HepG2 (cell line): ENCODE measurements around the gene GPX2. TPM values are rescaled to one million over a fixed set of nuclear protein-coding genes. Genes with fewer than 3 reads are reported as not detected.
A peak's percentile ranks its signal among the peaks of the same experiment; 100 is the strongest.

Experiments used
- EP300 ChIP-seq, 3 experiments: sonication (generic) in 1 of 3; formaldehyde crosslinking in 1 of 3; IDR thresholded peaks; 2 replicates each; pipeline versions ENCODE4 v1.5.1 to v1.6.1; 2011 to 2020; ENCODE audit warnings: low read depth in 2 of 3, low read length in 2 of 3, borderline replicate concordance in 1 of 3, improper control_type of control experiment in 1 of 3, mild to moderate bottlenecking in 1 of 3, missing genetic modification reagents in 1 of 3, moderate library complexity in 1 of 3
- FOXA1 ChIP-seq, 2 experiments: fragments of 450-650 bp in 1 of 2; sonication (generic) in 1 of 2; formaldehyde crosslinking in 1 of 2; IDR thresholded peaks; 2 replicates each; pipeline versions ENCODE4 v1.4.0 to v1.6.1; 2016 to 2020; ENCODE audit warnings: missing genetic modification reagents in 1 of 2
- FOXA3 ChIP-seq: IDR thresholded peaks from 2 replicates; pipeline ENCODE4 v1.6.1; 2016; ENCODE audit warnings: missing genetic modification reagents, missing compliant biosample characterization
- KLF12 ChIP-seq: sonication (generic); formaldehyde crosslinking; IDR thresholded peaks from 2 replicates; pipeline ENCODE4 v1.4.0; 2020; ENCODE audit warnings: missing genetic modification reagents, borderline replicate concordance
- MED1 ChIP-seq: sonication (generic); formaldehyde crosslinking; IDR thresholded peaks from 2 replicates; pipeline ENCODE4 v1.4.0; 2020; ENCODE audit warnings: missing genetic modification reagents
- MTA1 ChIP-seq: sonication (generic); formaldehyde crosslinking; IDR thresholded peaks from 2 replicates; pipeline ENCODE4 v1.4.0; 2020; ENCODE audit warnings: missing genetic modification reagents, mild to moderate bottlenecking, borderline replicate concordance
- RFX1 ChIP-seq: fragments of 450-650 bp; IDR thresholded peaks from 2 replicates; pipeline ENCODE4 v1.6.1; 2017
- SALL1 ChIP-seq: sonication (generic); formaldehyde crosslinking; IDR thresholded peaks from 2 replicates; pipeline ENCODE4 v1.8.0; 2022; ENCODE audit warnings: mild to moderate bottlenecking, missing genetic modification reagents
- ZFX ChIP-seq: sonication (generic); formaldehyde crosslinking; IDR thresholded peaks from 2 replicates; pipeline ENCODE4 v1.4.0; 2020; ENCODE audit warnings: mild to moderate bottlenecking, low read depth, missing genetic modification reagents, moderate library complexity
- ZNF878 ChIP-seq: sonication (generic); formaldehyde crosslinking; IDR thresholded peaks from 2 replicates; pipeline ENCODE4 v1.8.1; 2023; ENCODE audit warnings: mild to moderate bottlenecking, missing genetic modification reagents, moderate library complexity
- polyA plus RNA-seq, 8 experiments: library from polyadenylated mRNA; depleted of rRNA in 3 of 8; stranded (reverse) in 7 of 8; unstranded in 1 of 8; fragments of >200 nt; fragmentation: Illumina TruSeq in 4 of 8; extraction: Trizol in 4 of 8; gene quantifications; 2 replicates each; pipeline versions ENCODE4 v1.2.1 to v1.2.3, GENCODE V29; 2011 to 2016; ENCODE audit warnings: low read depth in 4 of 8, missing spikeins in 1 of 8, mixed read lengths in 1 of 8; ENCODE audit not compliant: insufficient read depth in 1 of 8
- total RNA-seq, 5 experiments: library from RNA; depleted of rRNA; stranded (reverse); fragments of >200 nt; fragmentation: Illumina TruSeq; extraction: Trizol; gene quantifications; 2 replicates each; pipeline ENCODE4 v1.2.3, GENCODE V29; 2016; ENCODE audit warnings: low read depth in 1 of 5
- TF ChIP-seq, protein P1 (sequence below): IDR thresholded peaks from 2 replicates; pipeline ENCODE4 v1.6.1; 2012; ENCODE audit warnings: inconsistent platforms
- TF ChIP-seq, protein P2 (sequence below): sonication (generic); formaldehyde crosslinking; IDR thresholded peaks from 2 replicates; pipeline ENCODE4 v1.4.0; 2020; ENCODE audit warnings: missing genetic modification reagents

The GPX2 gene
- total and polyA plus RNA-seq, 2 of the 13 experiments (the other 11 are each of a cell fraction or from before 2014, with no cell fraction given): 526 to 674 TPM

DNA sequence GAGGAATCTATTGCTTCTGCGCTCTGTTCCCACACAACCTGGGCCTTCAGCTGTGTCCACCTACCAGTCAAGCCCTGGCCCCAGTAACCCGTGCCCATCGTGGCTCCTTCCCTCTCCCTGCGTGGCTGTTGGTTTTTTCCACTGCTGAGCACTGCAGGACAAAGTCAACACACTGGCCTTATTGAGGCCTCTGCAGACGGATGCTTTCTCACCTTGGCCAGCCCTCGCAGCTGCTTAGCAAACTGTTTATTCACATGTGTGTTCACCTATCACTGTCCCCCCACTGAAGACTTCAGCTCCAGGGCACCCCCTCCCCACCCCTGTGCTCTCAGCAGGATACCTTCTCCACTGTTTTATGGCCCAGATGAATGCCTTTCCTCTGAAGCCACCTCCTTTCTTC lies 12.8 kb upstream of the GPX2 start (continued):
- TF ChIP-seq FOXA3 (CRISPR knock-in tag) (peak; percentile 41; the same call in 1 of the 2 replicates), FOXA1 (IDR thresholded peaks at IDR 0.05) (no peak), FOXA1 (CRISPR knock-in tag; IDR thresholded peaks at IDR 0.05) (peak; percentile 67), RFX1 (no peak), SALL1 (CRISPR knock-in tag) (peak; percentile 22; the same call in 1 of the 2 replicates), EP300 (IDR thresholded peaks at IDR 0.05; ENCODE audit: low read depth in 2 of 2, low read length in 2 of 2) (peak in 1 of 2 experiments; percentile 31; a peak in 1 of 4 replicates), EP300 (CRISPR knock-in tag; IDR thresholded peaks at IDR 0.05; ENCODE audit: borderline replicate concordance) (no peak), ZFX (CRISPR knock-in tag) (peak; percentile 37; the same call in 1 of the 2 replicates), MTA1 (no peak), ZNF878 (CRISPR knock-in tag) (0 out of 2 replicates have a peak, but pooled peaks have one; percentile 49), MED1 (0 out of 2 replicates have a peak, but pooled peaks have one; percentile 38), KLF12 (CRISPR knock-in tag) (no peak)
- TF ChIP-seq, protein P1, sequence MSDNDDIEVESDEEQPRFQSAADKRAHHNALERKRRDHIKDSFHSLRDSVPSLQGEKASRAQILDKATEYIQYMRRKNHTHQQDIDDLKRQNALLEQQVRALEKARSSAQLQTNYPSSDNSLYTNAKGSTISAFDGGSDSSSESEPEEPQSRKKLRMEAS: 0 out of 2 replicates have a peak, but pooled peaks have one; percentile 15
- TF ChIP-seq, protein P2, sequence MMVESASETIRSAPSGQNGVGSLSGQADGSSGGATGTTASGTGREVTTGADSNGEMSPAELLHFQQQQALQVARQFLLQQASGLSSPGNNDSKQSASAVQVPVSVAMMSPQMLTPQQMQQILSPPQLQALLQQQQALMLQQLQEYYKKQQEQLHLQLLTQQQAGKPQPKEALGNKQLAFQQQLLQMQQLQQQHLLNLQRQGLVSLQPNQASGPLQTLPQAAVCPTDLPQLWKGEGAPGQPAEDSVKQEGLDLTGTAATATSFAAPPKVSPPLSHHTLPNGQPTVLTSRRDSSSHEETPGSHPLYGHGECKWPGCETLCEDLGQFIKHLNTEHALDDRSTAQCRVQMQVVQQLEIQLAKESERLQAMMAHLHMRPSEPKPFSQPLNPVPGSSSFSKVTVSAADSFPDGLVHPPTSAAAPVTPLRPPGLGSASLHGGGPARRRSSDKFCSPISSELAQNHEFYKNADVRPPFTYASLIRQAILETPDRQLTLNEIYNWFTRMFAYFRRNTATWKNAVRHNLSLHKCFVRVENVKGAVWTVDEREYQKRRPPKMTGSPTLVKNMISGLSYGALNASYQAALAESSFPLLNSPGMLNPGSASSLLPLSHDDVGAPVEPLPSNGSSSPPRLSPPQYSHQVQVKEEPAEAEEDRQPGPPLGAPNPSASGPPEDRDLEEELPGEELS: peak; percentile 62
